Memory B cell (primary cell): ENCODE measurements around the gene DDX56.

ENCODE experiments used
- ATAC-seq: fragments of 150-1000 bp; cut with Tn5 transposase; 2 replicates; pipeline ENCODE4 v1.10.0; 2021; ENCODE audit warnings: low read depth, mild to moderate bottlenecking, moderate library complexity
- DNase-seq, 2 donors: peaks; one replicate each; pipeline ENCODE4 v3.0.0; 2022; ENCODE audit warnings: low spot score in 2 of 2
- H3K27ac Mint-ChIP-seq: one replicate; pipeline ENCODE4 v1.8.0; 2022; ENCODE audit warnings: mild to moderate bottlenecking, moderate library complexity, mixed read lengths
- H3K27me3 Mint-ChIP-seq: one replicate; pipeline ENCODE4 v1.8.0; 2022; ENCODE audit warnings: mixed read lengths
- H3K36me3 Mint-ChIP-seq: one replicate; pipeline ENCODE4 v1.8.0; 2022; ENCODE audit warnings: mild to moderate bottlenecking, mixed read lengths
- H3K4me1 Mint-ChIP-seq: one replicate; pipeline ENCODE4 v1.8.0; 2022; ENCODE audit warnings: mixed read lengths
- H3K4me3 Mint-ChIP-seq: one replicate; pipeline ENCODE4 v1.8.0; 2022; ENCODE audit warnings: mild to moderate bottlenecking, moderate library complexity, mixed read lengths
- H3K9me3 Mint-ChIP-seq: one replicate; pipeline ENCODE4 v1.8.0; 2022; ENCODE audit warnings: mixed read lengths

Gene DDX56

DNA sequence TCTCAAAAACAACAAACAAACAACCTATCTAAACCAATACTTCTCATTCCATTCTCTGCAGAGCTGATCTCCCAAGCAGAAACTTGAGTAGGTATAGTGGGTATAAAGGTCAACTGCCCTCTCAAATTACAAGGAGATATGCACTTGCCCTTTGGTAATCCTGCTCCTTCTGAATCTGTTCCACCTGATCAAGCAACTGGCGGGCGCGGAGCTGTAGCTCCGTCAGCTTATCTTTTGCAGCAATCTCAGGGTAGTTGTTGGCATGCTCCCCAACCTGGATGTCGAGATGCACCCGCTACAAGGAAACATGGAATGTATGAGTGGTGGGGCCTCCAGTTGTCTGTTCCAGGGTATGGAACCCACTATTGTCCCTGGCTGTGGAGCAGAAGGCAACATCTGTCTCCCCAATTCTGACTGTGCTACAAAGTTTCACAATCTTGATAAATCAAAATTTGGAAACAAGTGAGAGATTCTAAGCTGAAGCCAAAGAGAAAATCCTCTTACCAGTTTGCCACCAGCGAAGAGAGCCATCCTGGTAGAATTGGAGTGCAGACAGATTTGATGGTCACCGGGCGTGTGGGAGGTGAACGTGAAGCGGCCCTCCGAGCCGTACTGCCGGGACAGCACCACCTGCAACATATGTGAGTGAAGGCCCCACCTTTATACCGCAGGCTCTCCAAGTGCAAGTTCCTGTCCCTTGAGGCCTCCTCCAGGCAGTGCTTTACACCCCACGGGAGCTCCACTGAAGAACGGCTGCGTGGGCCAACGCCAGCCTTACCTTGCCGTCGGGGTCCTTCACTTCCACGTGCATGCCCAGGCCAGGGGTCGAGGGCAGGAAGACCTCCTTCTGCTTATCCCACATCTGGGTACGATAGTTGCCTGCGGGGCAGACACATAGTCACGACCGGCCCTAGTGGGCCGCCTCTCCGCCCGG lies 7.5 kb upstream of the DDX56 start:
- H3K36me3 Mint-ChIP-seq = peaks cover 13% of the 10 kb centered on the region
- DNase-seq = no peak

DNA sequence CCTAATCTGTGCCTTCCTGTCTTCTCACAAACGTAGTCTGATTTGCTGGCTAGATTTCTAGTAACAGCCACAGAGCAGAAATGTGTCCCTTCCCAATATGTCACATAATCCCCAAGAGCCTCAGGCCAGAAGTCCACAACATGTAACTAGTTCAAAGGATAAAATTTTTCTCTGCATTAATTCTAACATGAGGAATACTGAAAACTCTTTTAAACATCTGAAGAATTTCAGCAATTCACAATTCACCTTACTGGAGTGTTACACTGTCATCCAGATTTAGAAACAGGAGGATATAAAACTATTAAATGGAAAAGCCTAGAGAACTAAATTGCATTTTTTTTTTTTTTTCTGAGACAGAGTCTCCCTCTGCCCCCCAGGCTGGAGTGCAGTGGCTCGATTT lies 2.5 kb upstream of the DDX56 start:
- ATAC-seq (no peak), DNase-seq (no peak)
- no peaks in the 10 kb centered on the region for H3K27me3 Mint-ChIP-seq
- peaks cover 36% of the 10 kb centered on the region for H3K4me1 Mint-ChIP-seq
- H3K4me3 Mint-ChIP-seq = no peak overlapping the region
- H3K27ac Mint-ChIP-seq = peak overlapping the region; percentile 22
- H3K9me3 Mint-ChIP-seq = no peaks in the 10 kb centered on the region
- peaks cover 20% of the 10 kb centered on the region for H3K36me3 Mint-ChIP-seq

More for the DNA sequence above, 7.5 kb upstream of the DDX56 start:
- Mint-ChIP-seq H3K9me3 (no peaks in the 10 kb centered on the region), H3K27ac (peak overlapping the region; percentile 97), H3K4me3 (peak overlapping the region; percentile 93), H3K4me1 (peaks cover 12% of the 10 kb centered on the region), H3K27me3 (no peaks in the 10 kb centered on the region)
- peak; percentile 11 for ATAC-seq

DNA sequence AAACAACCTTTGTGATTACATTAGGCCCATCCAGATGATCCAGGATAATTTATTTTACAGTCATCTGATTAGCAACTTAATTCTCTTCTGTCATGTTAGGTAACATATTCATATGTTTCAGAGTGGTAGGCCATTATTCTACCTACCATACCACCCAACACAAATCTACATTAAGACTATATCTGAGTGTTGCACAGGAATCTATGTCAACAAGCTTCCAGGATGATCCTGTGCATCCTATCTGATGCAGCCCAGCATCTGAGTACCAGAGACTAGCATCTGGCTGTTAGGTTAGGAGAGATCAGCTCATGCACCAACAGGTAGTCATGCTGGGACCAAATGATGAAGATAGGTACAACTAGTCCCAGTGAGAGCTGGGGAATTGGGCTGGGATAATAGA lies 1.3 kb upstream of the DDX56 start:
- Mint-ChIP-seq H3K36me3 (peaks cover 19% of the 10 kb centered on the region), H3K4me3 (peak overlapping the region; percentile 89), H3K27me3 (no peaks in the 10 kb centered on the region), H3K27ac (peak overlapping the region; percentile 94), H3K4me1 (peaks cover 33% of the 10 kb centered on the region), H3K9me3 (no peaks in the 10 kb centered on the region)
- ATAC-seq = no peak
- no peak for DNase-seq

GRCh38 chr7:44574287-44574872 lies 672 bp upstream of the DDX56 start:
- peaks cover 26% of the 10 kb centered on the region for H3K4me1 Mint-ChIP-seq
- DNase-seq (no peak), ATAC-seq (no peak)
- H3K36me3 Mint-ChIP-seq = peaks cover 20% of the 10 kb centered on the region
- H3K9me3 Mint-ChIP-seq = no peaks in the 10 kb centered on the region
- peak overlapping the region; percentile 94 for H3K27ac Mint-ChIP-seq
- peak overlapping the region; percentile 89 for H3K4me3 Mint-ChIP-seq
- no peaks in the 10 kb centered on the region for H3K27me3 Mint-ChIP-seq

DNA sequence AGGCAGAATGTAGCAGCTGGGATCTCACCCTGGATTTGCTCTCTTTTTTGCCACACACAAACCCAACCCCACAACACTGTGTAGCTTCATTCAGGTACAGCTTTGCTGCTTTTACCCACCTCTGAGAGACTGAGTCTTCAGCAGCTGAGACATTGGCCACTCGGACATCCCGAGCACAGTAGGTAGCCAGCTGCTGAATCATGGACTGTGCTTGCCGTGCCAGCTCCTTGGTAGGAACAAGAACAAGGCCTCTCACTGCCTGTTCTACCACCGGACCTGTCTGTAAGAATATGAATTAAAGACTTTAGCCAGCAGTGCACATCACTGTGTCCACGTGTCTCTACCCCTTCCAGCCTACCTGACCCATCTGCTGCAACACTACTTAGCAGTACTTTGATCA lies 937 bp downstream of the DDX56 start:
- ATAC-seq (no peak), DNase-seq (no peak)
- peaks cover 26% of the 10 kb centered on the region for H3K4me1 Mint-ChIP-seq
- H3K36me3 Mint-ChIP-seq = peaks cover 24% of the 10 kb centered on the region
- H3K27me3 Mint-ChIP-seq = no peaks in the 10 kb centered on the region
- peak overlapping the region; percentile 89 for H3K4me3 Mint-ChIP-seq
- H3K9me3 Mint-ChIP-seq = no peaks in the 10 kb centered on the region
- H3K27ac Mint-ChIP-seq = peak overlapping the region; percentile 94

DNA sequence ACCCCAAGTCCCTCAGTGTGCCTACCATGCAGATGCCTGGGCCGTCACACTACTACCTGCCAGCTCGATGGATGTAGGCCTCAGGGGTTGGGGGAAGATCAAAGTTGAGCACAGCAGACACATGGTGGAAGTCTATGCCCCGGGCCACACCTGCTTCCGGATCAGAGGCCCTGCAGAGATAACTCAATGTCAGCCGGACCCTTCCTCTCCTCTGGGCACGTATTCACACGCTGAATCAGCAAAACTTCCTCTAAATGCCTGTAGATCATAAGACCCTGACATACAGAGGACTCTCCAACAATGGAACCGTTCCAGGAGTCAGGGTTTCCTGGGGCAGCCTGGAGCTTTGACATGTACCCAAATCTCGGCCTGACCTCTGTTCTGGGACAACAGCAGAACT lies 3.7 kb downstream of the DDX56 start:
- no peak for DNase-seq
- ATAC-seq = no peak
- H3K4me1 Mint-ChIP-seq = peaks cover 25% of the 10 kb centered on the region
- H3K9me3 Mint-ChIP-seq = no peaks in the 10 kb centered on the region
- H3K36me3 Mint-ChIP-seq = peaks cover 29% of the 10 kb centered on the region
- no peak overlapping the region for H3K27ac Mint-ChIP-seq
- H3K27me3 Mint-ChIP-seq = no peaks in the 10 kb centered on the region
- no peak overlapping the region for H3K4me3 Mint-ChIP-seq

GRCh38 chr7:44568771-44569560 lies 4.7 kb downstream of the DDX56 start:
- Mint-ChIP-seq H3K36me3 (peaks cover 32% of the 10 kb centered on the region), H3K27ac (no peak overlapping the region), H3K9me3 (no peaks in the 10 kb centered on the region), H3K4me3 (no peak overlapping the region), H3K4me1 (peaks cover 16% of the 10 kb centered on the region), H3K27me3 (no peaks in the 10 kb centered on the region)
- DNase-seq (no peak), ATAC-seq (no peak)

DNA sequence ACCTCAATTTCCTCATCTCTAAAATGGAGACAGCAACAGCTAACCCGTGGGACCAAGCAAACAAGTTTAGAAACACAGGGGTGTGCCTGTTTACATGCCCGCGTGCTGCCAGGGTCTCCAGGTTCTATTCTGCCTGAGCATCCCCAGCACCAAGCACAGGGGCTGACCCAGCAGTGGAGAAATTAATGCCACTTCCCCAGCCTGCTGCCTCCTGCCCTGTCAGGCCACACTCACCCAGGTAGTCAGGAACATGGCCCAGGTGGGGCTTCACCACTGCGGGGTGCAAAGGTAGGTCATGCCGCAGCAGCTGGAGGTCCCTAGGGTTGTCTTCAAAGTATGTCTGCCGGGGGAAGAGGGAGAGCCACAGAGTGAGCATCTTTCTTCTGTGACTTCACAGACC lies 5.8 kb downstream of the DDX56 start:
- no peak for ATAC-seq
- DNase-seq = no peak
- Mint-ChIP-seq H3K27ac (no peak overlapping the region), H3K9me3 (no peaks in the 10 kb centered on the region), H3K36me3 (peaks cover 32% of the 10 kb centered on the region), H3K4me3 (no peak overlapping the region), H3K4me1 (peaks cover 15% of the 10 kb centered on the region), H3K27me3 (no peaks in the 10 kb centered on the region)

GRCh38 chr7:44566680-44567079 lies 7.0 kb downstream of the DDX56 start:
- Mint-ChIP-seq H3K4me1 (peaks cover 9% of the 10 kb centered on the region), H3K36me3 (peaks cover 32% of the 10 kb centered on the region), H3K4me3 (no peak overlapping the region), H3K9me3 (no peaks in the 10 kb centered on the region), H3K27ac (no peak overlapping the region), H3K27me3 (no peaks in the 10 kb centered on the region)
- DNase-seq = no peak
- no peak for ATAC-seq

GRCh38 chr7:44565795-44566559 lies 7.7 kb downstream of the DDX56 start:
- Mint-ChIP-seq H3K36me3 (peaks cover 32% of the 10 kb centered on the region), H3K27me3 (no peaks in the 10 kb centered on the region), H3K9me3 (no peaks in the 10 kb centered on the region), H3K4me1 (peaks cover 9% of the 10 kb centered on the region), H3K27ac (no peak overlapping the region), H3K4me3 (no peak overlapping the region)
- no peak for DNase-seq
- peak; percentile 46 for ATAC-seq

GRCh38 chr7:44565097-44565794 lies 8.5 kb downstream of the DDX56 start:
- DNase-seq (peak; percentile 56 to 72), ATAC-seq (peak; percentile 94)
- Mint-ChIP-seq H3K27me3 (no peaks in the 10 kb centered on the region), H3K4me3 (no peak overlapping the region), H3K36me3 (peaks cover 32% of the 10 kb centered on the region), H3K4me1 (peaks cover 9% of the 10 kb centered on the region), H3K9me3 (no peaks in the 10 kb centered on the region), H3K27ac (peak overlapping the region; percentile 45)

DNA sequence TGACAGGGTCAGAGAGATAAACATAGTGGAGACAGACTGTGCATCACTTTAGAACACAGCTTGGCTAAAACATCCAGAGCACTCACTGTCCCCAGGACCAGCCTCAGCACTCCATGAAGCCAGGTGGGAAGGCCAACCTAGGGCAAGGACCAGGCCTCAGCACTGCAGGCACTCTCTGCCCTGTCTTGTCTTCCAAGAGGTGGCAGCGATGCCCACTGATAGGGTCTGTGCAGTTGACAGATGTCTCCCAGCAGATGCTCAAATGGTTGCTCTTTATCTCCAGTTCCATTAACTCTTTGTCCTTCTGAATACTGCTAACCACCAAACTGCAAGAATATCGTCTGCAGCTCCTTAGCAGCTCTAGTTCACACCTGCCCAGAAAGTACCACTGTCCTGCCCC lies 9.1 kb downstream of the DDX56 start:
- DNase-seq (no peak), ATAC-seq (no peak)
- no peak overlapping the region for H3K27ac Mint-ChIP-seq
- peaks cover 28% of the 10 kb centered on the region for H3K36me3 Mint-ChIP-seq
- H3K4me1 Mint-ChIP-seq = peaks cover 9% of the 10 kb centered on the region
- H3K4me3 Mint-ChIP-seq = no peak overlapping the region
- H3K9me3 Mint-ChIP-seq = no peaks in the 10 kb centered on the region
- no peaks in the 10 kb centered on the region for H3K27me3 Mint-ChIP-seq

DNA sequence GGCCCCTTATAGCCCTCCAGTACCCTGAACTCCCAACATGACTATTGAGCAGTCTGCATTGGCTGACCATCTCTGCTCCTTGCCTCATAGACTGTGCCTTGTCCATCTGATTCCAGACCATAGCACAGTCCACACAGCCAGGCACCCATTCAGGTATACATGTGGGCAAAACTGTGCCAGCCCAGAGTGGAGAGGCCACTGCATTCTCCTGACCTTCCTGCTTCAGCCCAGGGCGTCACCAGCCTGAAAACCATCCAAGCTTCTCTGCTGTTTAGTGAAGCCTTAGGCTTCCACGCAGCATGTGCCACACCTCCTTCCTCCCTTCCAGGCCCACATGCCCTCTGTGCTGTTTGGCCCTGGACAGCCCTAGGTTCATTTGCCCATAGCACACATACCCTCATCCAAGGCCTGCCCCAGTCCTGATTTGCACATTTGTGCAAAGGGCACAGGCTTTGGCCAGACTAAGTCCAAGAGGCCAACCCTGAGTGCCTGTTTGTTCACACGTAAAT lies 10.5 kb downstream of the DDX56 start:
- ATAC-seq (no peak), DNase-seq (no peak)
- H3K36me3 Mint-ChIP-seq = peaks cover 17% of the 10 kb centered on the region
- H3K27ac Mint-ChIP-seq = peak overlapping the region; percentile 35
- no peak overlapping the region for H3K4me3 Mint-ChIP-seq
- no peaks in the 10 kb centered on the region for H3K9me3 Mint-ChIP-seq
- H3K27me3 Mint-ChIP-seq = no peaks in the 10 kb centered on the region
- H3K4me1 Mint-ChIP-seq = peaks cover 9% of the 10 kb centered on the region
